Stimulated activated CD4-positive, alpha-beta T cell treated with anti-CD3 and anti-CD28 coated beads, Interleukin-15, amount 100 ng/mL, for 24 hours (primary cell): ENCODE results near the gene LACC1.

Experiments
- DNase-seq: peaks from one replicate; pipeline ENCODE4 v3.0.0-alpha.2; 2020

LACC1 gene

GRCh38 chr13:43894438-43894837 lies 14.7 kb downstream of the LACC1 start:
- DNase-seq, result no peak

GRCh38 chr13:43895940-43896339 lies 16.2 kb downstream of the LACC1 start:
- no peak for DNase-seq

DNA sequence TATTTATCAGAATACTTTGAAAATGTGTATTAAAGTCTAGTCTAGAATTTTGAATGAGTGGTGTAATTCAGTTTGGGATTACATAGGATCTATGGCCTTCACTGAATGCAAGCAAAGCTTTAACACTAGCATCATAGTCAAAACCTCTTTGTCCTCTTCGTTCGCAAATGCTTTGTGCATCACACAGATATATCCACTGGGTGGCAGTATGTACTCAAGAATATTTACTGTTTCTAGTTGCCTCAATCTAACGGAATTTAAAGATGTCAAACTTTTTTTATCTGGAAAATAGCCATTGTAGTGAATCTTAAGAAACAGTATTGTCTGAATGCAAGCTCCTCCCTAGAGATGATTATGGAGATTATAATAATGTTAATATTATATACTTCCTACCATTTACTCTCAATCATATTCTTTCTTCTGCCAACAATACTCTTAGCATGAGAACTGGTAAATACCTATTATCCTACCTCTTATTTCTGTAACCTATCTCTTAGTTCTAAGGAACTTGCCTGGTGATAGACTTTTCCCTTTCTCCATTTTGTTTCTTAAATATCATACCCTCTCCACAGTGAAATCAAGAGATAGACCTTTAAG lies 25.8 kb downstream of the LACC1 start:
- DNase-seq, result peak; percentile 12

DNA sequence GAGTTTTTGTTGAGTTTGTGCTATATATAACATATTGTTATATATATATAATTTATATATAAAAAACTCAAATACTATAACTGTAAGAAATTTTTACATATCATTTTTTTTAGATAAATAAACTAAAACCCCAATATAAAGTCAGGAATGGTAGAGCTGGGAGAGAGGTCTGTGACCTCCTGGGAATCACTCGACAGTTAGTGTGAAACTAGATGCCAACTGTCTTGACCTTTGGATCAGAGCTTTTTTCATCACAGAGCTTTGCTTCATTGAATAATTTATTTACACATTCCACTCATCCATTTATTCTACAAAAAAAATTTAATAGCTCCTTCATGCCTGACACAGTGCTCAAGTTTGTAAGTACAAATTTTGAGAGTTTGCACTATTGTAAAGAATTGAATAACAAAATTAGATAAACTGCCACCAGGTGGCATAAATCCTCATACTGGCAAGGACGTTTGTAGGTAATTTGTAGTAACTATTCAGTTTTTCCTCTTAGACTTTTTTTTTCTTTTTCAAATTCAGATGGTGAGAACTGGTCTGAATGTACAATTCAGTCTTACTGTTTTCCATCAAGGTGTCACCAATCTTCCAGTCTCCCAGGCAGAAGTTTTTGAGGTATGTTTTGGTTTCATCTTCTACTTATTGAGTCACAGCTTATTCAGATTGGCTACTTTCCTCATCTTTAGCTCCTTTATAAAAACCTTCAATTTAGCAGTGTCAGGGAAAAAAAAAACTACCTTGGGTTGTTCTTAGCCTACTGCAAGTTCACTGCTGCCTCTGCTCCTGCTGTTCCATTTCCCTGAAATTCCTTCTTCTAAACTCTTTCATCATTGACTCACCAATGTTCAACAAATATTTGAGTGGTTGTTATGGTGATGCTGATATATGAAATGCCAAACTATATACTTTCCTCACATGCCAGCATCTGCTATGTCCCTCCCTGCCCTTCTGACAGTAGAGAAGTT lies 28.7 kb downstream of the LACC1 start:
- DNase-seq, result peak; percentile 4

GRCh38 chr13:43910856-43911255 lies 31.2 kb downstream of the LACC1 start:
- no peak for DNase-seq

DNA sequence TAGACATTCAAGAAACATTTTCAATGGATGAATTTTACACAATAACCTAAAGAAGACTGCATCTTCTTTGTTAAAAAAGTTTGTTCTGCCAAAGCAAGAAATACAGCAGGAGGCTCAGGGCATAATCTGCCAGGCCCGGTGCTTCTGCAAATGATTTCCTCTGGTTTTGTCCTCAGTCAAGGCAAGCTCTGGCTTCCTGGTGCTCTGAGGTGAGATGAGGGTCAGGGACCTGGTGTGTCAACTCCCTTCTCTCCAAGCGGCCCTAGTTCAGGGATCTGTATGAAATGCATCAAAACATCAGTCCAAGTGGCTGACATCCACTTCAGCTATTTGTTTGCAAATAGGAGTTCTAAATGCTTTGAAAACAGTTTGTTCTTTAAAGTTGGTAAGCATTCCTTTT lies 31.6 kb downstream of the LACC1 start:
- no peak for DNase-seq

- DNase-seq, result no peak
Measured at GRCh38 chr13:43911871-43912270, 32.2 kb downstream of the LACC1 start.

- DNase-seq, result no peak
Measured at GRCh38 chr13:43915451-43915850, 35.7 kb downstream of the LACC1 start.

DNA sequence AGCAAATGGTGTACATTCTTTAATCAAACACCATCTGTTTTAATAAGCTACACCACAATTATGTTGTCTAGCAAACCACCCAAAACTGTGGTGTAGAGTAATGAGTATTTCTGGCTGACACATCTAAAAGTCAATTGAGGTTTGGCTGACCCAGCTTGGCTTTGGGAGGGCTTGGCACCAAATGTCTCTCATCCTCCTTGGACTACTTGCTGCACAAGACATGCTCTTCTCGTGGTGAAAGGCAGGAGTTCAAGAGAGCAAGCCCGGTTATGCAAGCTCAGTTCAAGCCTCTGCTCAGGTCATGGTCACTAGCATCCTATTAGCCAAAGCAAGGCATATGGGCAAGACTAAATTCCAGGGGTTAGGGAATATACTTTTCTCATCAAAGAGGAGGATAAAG lies 37.1 kb downstream of the LACC1 start:
- no peak for DNase-seq

DNA sequence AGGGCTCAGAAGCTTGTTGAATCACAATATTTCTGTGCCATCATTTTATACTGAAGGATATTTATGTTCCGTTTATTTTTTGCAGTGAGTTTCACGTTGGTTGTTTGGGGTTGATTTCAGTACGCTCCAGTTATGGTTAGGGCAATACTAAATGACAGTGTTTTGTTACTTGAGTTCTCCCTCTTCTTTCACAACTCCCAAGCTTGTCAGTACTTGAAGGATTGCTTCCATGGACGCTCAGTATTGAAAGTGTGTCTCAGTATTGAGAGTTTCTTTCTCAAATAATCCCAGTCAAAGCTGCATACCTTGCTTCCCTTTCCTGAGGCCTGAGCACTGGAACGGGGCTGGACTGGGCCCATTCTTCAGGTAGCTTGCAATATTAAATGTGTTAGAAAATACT lies 38.9 kb downstream of the LACC1 start:
- no peak for DNase-seq

DNA sequence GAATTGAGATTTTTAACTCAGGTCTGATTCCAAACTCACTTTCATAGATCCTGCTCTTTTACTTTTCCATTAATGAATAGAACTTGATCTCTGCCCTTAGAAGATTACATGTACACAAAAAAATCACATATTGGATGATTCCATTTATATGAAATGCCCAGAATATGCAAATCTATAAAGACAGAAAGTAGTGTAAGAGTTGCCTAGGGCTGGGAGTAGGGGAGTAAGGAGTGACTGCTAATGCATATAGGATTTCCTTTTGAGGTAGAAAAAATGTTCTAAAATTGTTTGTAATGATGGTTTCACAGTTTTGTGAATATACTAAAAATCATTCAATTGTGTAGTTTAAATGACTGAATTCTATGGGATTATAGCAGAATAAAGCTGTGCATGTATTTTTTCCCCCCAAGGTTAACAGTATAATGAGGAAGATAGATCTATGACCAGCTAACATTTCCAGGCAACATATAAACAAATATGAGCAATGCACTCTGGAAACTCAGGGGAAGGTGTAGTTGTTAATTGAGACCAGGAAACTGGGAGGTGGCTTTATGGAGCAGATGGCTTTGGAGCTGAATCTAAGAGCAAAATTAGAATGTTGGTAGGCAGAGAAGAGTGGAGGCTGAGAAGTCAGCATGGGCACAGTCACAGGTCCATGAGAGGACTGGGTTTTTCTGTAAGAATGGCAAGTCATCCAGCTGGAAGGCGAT lies 41.4 kb downstream of the LACC1 start:
- DNase-seq, result no peak

- DNase-seq, result no peak
Measured at GRCh38 chr13:43924549-43925245, 45.0 kb downstream of the LACC1 start.

DNA sequence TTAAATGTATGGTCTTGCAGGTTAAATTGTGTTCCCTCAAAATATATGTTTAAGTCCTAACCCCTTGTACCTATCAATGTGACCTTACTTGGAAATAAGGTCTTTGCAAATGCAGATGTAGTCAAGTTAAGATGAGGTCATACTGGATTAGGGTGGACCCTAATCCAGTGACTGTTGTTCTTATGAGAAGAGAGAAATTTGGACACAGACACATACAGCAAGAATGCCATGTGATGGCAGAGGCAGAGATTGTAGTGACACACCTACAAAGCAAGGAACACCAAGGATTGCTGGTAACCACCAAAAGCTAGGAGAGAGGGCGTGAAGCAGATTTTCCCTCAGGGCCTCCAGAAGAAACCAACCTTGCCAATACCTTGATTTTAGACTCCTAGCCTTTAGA lies 50.2 kb downstream of the LACC1 start:
- DNase-seq, result no peak

DNA sequence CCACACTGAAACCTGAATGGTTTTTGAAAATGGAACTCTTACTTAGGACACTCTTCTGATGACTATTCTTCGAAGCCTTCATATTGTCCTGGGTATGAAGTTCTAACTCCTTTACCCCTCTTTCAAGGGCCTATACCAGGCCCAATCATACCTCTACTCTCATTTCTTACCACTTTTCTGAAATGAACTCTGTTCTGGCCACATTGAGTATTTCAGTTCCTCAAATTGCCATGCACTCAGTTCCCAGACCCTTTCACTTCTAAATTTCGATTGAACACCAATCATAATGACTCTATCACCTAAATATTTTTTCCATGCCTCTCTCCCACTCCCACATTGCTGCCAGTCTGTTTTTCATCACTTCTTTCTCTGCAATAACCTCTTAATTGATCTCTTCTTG lies 53.7 kb downstream of the LACC1 start:
- DNase-seq, result no peak

GRCh38 chr13:43934273-43934672 lies 54.6 kb downstream of the LACC1 start:
- DNase-seq, result no peak

DNA sequence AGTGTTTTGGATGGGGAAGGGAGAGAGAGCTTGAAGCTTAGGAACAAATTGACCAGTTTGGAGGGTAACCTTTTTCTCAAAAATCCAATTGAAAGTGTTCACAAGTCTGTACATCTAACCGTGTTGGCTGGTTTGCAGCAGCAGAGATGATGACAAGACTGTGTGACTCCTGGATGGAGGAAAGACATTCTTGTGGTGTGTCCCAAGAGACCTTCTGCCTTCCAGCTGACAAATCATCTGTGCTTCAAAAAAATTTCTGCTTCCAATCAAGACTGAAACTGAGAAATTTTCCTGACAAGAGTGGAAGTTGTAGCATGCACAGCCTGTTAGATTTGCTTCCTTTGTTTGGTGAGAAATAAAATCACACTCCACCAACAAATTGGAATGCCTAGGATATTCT lies 56.2 kb downstream of the LACC1 start:
- DNase-seq, result no peak

GRCh38 chr13:43936647-43937046 lies 56.9 kb downstream of the LACC1 start:
- DNase-seq, result no peak

DNA sequence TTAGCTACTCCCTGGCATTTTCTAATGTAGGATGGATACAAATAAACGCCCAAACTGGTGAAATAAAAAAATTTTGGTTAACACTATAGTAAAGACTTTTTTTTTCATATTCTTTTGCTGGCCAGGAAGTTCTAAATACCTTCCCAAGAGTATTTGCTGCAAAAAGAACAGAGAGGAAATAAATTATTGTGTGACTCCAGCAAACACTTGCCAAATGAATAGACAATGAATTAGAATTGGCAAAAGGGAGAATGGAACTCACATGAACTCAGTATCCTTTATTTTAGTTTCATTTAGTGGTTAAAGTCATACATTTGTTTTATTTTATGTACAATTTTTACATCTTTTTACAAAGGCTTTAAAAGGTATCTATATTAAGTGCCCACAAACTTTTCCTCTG lies 58.1 kb downstream of the LACC1 start:
- no peak for DNase-seq

DNA sequence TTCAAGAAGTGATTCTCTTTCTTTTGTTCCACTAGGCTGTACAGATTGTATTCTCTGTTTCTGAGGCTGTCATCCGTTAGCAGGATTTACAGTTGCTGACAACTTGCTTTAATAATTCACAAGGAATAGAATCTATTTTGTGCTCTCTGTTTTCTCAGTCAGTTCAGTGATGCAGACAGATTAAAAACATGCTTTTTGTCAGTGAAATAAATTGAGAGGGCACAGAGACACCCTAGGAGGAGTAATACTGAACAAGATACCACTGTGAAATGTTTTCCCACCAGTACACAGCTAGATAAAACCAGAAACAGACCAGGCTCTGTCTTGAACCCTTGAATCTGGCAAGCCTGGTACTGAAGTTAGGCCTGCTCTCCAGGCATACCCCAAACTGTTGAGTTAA lies 58.7 kb downstream of the LACC1 start:
- DNase-seq, result no peak

GRCh38 chr13:43939086-43939485 lies 59.4 kb downstream of the LACC1 start:
- DNase-seq, result no peak

DNA sequence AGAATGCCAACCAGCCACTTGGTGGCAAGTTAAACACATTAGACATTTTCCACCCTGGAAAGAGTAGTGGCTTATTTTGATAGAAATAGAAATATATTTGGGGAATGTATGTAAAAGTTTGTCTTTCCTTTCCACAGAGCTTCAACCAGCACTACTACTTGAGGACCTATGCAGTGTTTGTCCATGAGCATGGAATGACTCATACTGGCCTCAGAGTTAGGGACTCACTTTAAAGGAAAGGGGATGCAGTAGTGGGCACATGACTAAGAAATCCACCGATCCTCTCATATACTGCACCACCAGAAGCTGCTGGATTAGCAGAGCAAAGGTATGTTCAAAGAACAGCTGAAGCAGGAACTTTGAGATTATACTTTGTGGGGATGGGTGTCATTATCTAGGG lies 62.6 kb downstream of the LACC1 start:
- DNase-seq, result no peak
